Prostate gland (tissue), 2 donors: ENCODE results near the gene C4BPB.

Experiments
- CTCF ChIP-seq, 4 experiments: fragments of 200-600 bp in 2 of 4; fragments of 450-650 bp in 2 of 4; sonication (generic) in 2 of 4; IDR thresholded peaks; 1 replicate in 3 of 4; 2 replicates in 1 of 4; pipeline ENCODE4 v1.5.1; 2016 to 2019; ENCODE audit warnings: antibody characterized with exemption in 4 of 4, mild to moderate bottlenecking in 2 of 4, moderate library complexity in 2 of 4
- POLR2A ChIP-seq: fragments of 450-650 bp; IDR thresholded peaks from one replicate; pipeline ENCODE4 v1.6.1; 2016; ENCODE audit warnings: antibody characterized with exemption, mild to moderate bottlenecking

GRCh38 chr1:207048041-207048440 lies 40.6 kb upstream of the C4BPB start:
- no peak for TF ChIP-seq CTCF (IDR thresholded peaks at IDR 0.05)
- no peak for TF ChIP-seq POLR2A
